DND-41 (cell line): Measurements from ENCODE around the gene NPR3.

Experiments
- ATAC-seq: fragments of 200-7000 bp; cut with Tn5 transposase; 3 replicates; pipeline ENCODE4 v1.9.1; 2021; ENCODE audit warnings: low read depth; ENCODE audit not compliant: insufficient read depth
- DNase-seq: peaks from one replicate; pipeline ENCODE4 v3.0.0-alpha.2; 2020
- H2AFZ ChIP-seq: 2 replicates; pipeline ENCODE4 v1.6.0; 2012; ENCODE audit warnings: low read depth, low read length
- H3K27ac ChIP-seq: 2 replicates; pipeline ENCODE4 v1.5.1; 2012; ENCODE audit warnings: low read length, inconsistent platforms
- H3K27me3 ChIP-seq: fragments of 200-600 bp; sonication (generic); 2 replicates; pipeline ENCODE4 v1.6.0; 2012; ENCODE audit warnings: low read length, mild to moderate bottlenecking, inconsistent platforms; ENCODE audit not compliant: insufficient read depth, poor library complexity
- H3K36me3 ChIP-seq: 2 replicates; pipeline ENCODE4 v1.5.1; 2012; ENCODE audit warnings: low read length, inconsistent platforms; ENCODE audit not compliant: insufficient read depth
- H3K4me1 ChIP-seq: 2 replicates; pipeline ENCODE4 v1.5.1; 2012; ENCODE audit warnings: mild to moderate bottlenecking, low read length; ENCODE audit not compliant: insufficient read depth
- H3K4me2 ChIP-seq: 2 replicates; pipeline ENCODE4 v1.6.0; 2012; ENCODE audit warnings: mild to moderate bottlenecking, moderate library complexity, low read length, inconsistent platforms; ENCODE audit not compliant: insufficient read depth
- H3K4me3 ChIP-seq, 2 experiments: fragments of 200-600 bp in 1 of 2; shearing (Covaris generic) in 1 of 2; 2 replicates each; pipeline ENCODE4 v1.5.1; 2012 to 2016; ENCODE audit warnings: inconsistent platforms in 2 of 2, low read length in 2 of 2, mild to moderate bottlenecking in 2 of 2, low read depth in 1 of 2, moderate library complexity in 1 of 2
- H3K79me2 ChIP-seq: 2 replicates; pipeline ENCODE4 v1.6.0; 2012; ENCODE audit warnings: low read length, inconsistent platforms; ENCODE audit not compliant: insufficient read depth
- H3K9ac ChIP-seq: 2 replicates; pipeline ENCODE4 v1.6.0; 2012; ENCODE audit warnings: low read depth, mild to moderate bottlenecking, inconsistent platforms, low read length, moderate library complexity
- H3K9me3 ChIP-seq: 2 replicates; pipeline ENCODE4 v1.5.1; 2012; ENCODE audit warnings: low read length, moderate library complexity, mild to moderate bottlenecking, inconsistent platforms; ENCODE audit not compliant: insufficient read depth, severe bottlenecking
- H4K20me1 ChIP-seq: 2 replicates; pipeline ENCODE4 v1.6.0; 2012; ENCODE audit warnings: low read length; ENCODE audit not compliant: insufficient read depth
- CTCF ChIP-seq: IDR thresholded peaks from 2 replicates; pipeline ENCODE4 v1.5.1; 2012; ENCODE audit warnings: borderline replicate concordance, low read length, moderate library complexity, mild to moderate bottlenecking; ENCODE audit not compliant: poor library complexity, severe bottlenecking; ENCODE audit errors: extremely low read depth
- EZH2 ChIP-seq: IDR thresholded peaks from 3 replicates; pipeline ENCODE4 v1.6.1; 2012; ENCODE audit warnings: borderline replicate concordance, low read depth, mild to moderate bottlenecking, moderate library complexity, low read length, inconsistent platforms; ENCODE audit not compliant: severe bottlenecking

NPR3 gene

GRCh38 chr5:32721626-32722025 lies 10.5 kb downstream of the NPR3 start:
- no peak for DNase-seq
- no peaks in the 10 kb centered on the region for H3K9me3 ChIP-seq
- H3K27me3 ChIP-seq, result no peaks in the 10 kb centered on the region
- H3K79me2 ChIP-seq, result no peaks in the 10 kb centered on the region
- no peaks in the 10 kb centered on the region for H3K4me1 ChIP-seq
- no peak overlapping the region for H3K27ac ChIP-seq
- H4K20me1 ChIP-seq, result no peaks in the 10 kb centered on the region
- no peak for ATAC-seq
- no peak overlapping the region for H3K9ac ChIP-seq
- TF ChIP-seq EZH2, result no peak
- no peak for TF ChIP-seq CTCF
- H3K4me3 ChIP-seq, result no peak overlapping the region
- H3K4me2 ChIP-seq, result no peak overlapping the region
- H2AFZ ChIP-seq, result no peak overlapping the region
- no peaks in the 10 kb centered on the region for H3K36me3 ChIP-seq

- no peak overlapping the region for H3K4me2 ChIP-seq
- no peak overlapping the region for H3K27ac ChIP-seq
- no peaks in the 10 kb centered on the region for H3K79me2 ChIP-seq
- no peaks in the 10 kb centered on the region for H3K36me3 ChIP-seq
- no peaks in the 10 kb centered on the region for H3K9me3 ChIP-seq
- no peak overlapping the region for H3K9ac ChIP-seq
- TF ChIP-seq CTCF (no peak), EZH2 (no peak)
- H3K4me1 ChIP-seq, result no peaks in the 10 kb centered on the region
- ATAC-seq, result no peak
- H2AFZ ChIP-seq, result no peak overlapping the region
- no peaks in the 10 kb centered on the region for H4K20me1 ChIP-seq
- no peak for DNase-seq
- H3K27me3 ChIP-seq, result no peaks in the 10 kb centered on the region
- no peak overlapping the region for H3K4me3 ChIP-seq
Observed at GRCh38 chr5:32722957-32723356, 11.8 kb downstream of the NPR3 start.

GRCh38 chr5:32724526-32724925 lies 13.4 kb downstream of the NPR3 start:
- Histone ChIP-seq H3K36me3 (no peaks in the 10 kb centered on the region), H3K4me1 (no peaks in the 10 kb centered on the region), H3K27me3 (no peaks in the 10 kb centered on the region), H3K79me2 (no peaks in the 10 kb centered on the region), H4K20me1 (no peaks in the 10 kb centered on the region), H2AFZ (no peak overlapping the region), H3K4me2 (no peak overlapping the region), H3K4me3 (no peak overlapping the region), H3K27ac (no peak overlapping the region), H3K9me3 (no peaks in the 10 kb centered on the region), H3K9ac (no peak overlapping the region)
- ATAC-seq, result no peak
- DNase-seq, result no peak
- TF ChIP-seq CTCF (peak; percentile 6), EZH2 (no peak)

- Histone ChIP-seq H3K36me3 (no peaks in the 10 kb centered on the region), H2AFZ (no peak overlapping the region), H3K4me1 (no peaks in the 10 kb centered on the region), H3K9me3 (no peaks in the 10 kb centered on the region), H3K4me3 (no peak overlapping the region), H3K27me3 (no peaks in the 10 kb centered on the region), H3K27ac (no peak overlapping the region), H3K79me2 (no peaks in the 10 kb centered on the region), H3K9ac (no peak overlapping the region), H3K4me2 (no peak overlapping the region), H4K20me1 (no peaks in the 10 kb centered on the region)
- DNase-seq (no peak), ATAC-seq (no peak)
- TF ChIP-seq CTCF (no peak), EZH2 (no peak)
Observed at GRCh38 chr5:32726086-32726557, 15.0 kb downstream of the NPR3 start.
